Right atrium auricular region (tissue), 2 donors: ENCODE data around the gene RBM4. TPM values are rescaled to one million over a fixed set of nuclear protein-coding genes. Genes with fewer than 3 reads are reported as not detected.

Experiments
- DNase-seq: peaks from one replicate; pipeline ENCODE4 v3.0.0-alpha.2; 2019; ENCODE audit warnings: low spot score
- H3K27ac ChIP-seq, 2 donors: fragments of 200-600 bp; sonication (generic); 1 replicate in 1 of 2; 2 replicates in 1 of 2; pipeline ENCODE4 v1.5.1; 2016 to 2019
- H3K27me3 ChIP-seq, 2 donors: fragments of 200-600 bp; sonication (generic); one replicate each; pipeline versions ENCODE4 v1.5.1 to v1.6.0; 2017 to 2019
- H3K36me3 ChIP-seq: fragments of 200-600 bp; sonication (generic); one replicate; pipeline ENCODE4 v1.5.1; 2016
- H3K4me1 ChIP-seq, 2 donors: fragments of 200-600 bp; sonication (generic); one replicate each; pipeline versions ENCODE4 v1.5.1 to v1.6.0; 2017 to 2019
- H3K4me3 ChIP-seq, 2 donors: fragments of 200-600 bp; sonication (generic); 1 replicate in 1 of 2; 2 replicates in 1 of 2; pipeline ENCODE4 v1.5.1; 2017 to 2019; ENCODE audit warnings: mild to moderate bottlenecking in 1 of 2, moderate library complexity in 1 of 2
- H3K9me3 ChIP-seq, 2 donors: fragments of 200-600 bp; sonication (generic); one replicate each; pipeline ENCODE4 v1.5.1; 2019
- total RNA-seq, 2 donors: library from RNA; depleted of rRNA; stranded (reverse); fragments of >200 nt; gene quantifications; one replicate each; pipeline ENCODE4 v1.1.0, GENCODE V29; 2016
- TF ChIP-seq, protein P1 (sequence below), 2 donors: fragments of 200-600 bp; sonication (generic); IDR thresholded peaks; one replicate each; pipeline ENCODE4 v1.5.1; 2019; ENCODE audit warnings: antibody characterized with exemption in 2 of 2

RBM4 gene
- total RNA-seq, 2 donors from 2014 or later = 51.4 to 53.8 TPM

DNA sequence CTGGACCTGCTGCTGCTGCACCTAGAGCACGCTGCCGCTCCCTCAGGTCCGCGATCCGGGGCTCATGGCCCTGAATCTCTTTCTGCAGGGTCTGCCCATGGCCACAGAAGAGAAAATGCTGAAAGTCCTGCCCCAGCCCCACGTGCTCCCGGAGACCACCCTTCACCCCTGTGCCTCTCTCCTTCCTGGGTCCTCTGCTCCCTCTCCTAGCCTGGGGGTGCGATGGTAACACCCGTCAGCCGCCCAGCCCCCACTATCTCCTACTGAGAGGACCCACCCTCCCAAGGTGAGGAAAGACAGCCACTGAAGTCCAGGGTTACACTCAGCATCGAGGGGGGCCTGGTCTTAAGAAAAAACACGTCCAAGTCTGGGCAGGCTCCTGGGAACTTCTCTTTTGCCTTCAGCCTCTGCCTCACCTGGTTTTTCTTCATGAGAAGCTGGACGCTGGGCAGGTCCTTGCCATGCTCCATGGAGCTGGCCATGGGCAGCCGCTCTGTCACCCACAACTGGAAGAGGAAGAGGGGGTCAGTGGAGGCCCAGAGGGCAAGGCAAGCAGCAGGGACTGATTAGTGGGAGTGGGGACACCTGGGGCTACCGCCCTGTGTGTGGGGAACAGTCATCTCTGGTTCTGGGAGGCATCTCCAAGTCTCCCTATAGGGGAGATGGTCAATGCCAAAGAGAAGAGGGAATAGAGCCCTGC lies 55.0 kb downstream of the RBM4 start:
- Histone ChIP-seq H3K4me1 (no peaks in the 10 kb centered on the region), H3K4me3 (no peak overlapping the region), H3K27me3 (no peaks in the 10 kb centered on the region), H3K36me3 (no peaks in the 10 kb centered on the region), H3K27ac (no peak overlapping the region), H3K9me3 (no peaks in the 10 kb centered on the region)
- TF ChIP-seq, protein P1, sequence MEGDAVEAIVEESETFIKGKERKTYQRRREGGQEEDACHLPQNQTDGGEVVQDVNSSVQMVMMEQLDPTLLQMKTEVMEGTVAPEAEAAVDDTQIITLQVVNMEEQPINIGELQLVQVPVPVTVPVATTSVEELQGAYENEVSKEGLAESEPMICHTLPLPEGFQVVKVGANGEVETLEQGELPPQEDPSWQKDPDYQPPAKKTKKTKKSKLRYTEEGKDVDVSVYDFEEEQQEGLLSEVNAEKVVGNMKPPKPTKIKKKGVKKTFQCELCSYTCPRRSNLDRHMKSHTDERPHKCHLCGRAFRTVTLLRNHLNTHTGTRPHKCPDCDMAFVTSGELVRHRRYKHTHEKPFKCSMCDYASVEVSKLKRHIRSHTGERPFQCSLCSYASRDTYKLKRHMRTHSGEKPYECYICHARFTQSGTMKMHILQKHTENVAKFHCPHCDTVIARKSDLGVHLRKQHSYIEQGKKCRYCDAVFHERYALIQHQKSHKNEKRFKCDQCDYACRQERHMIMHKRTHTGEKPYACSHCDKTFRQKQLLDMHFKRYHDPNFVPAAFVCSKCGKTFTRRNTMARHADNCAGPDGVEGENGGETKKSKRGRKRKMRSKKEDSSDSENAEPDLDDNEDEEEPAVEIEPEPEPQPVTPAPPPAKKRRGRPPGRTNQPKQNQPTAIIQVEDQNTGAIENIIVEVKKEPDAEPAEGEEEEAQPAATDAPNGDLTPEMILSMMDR (IDR thresholded peaks at IDR 0.05) = no peak
- DNase-seq = no peak

DNA sequence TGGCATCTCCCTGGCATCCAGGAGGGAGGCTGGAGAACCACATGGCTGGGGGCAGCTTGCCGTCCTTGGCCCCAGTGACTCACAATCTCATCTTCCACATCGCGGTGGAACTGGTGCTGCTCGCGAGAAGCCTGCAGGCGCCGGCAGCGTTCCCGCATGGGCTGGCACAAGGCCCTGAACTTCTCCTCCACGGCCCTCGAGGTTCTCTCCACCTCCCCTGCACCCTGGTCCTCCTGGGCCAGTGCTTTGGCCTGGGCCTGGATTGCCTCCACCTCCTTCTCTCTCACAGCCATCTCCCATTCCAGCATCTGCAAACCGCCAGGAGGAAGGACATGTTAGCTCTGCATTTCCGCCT lies 55.5 kb downstream of the RBM4 start:
- Histone ChIP-seq H3K9me3 (no peaks in the 10 kb centered on the region), H3K27ac (no peak overlapping the region), H3K27me3 (no peaks in the 10 kb centered on the region), H3K4me3 (no peak overlapping the region), H3K36me3 (no peaks in the 10 kb centered on the region), H3K4me1 (no peaks in the 10 kb centered on the region)
- TF ChIP-seq, protein P1 (IDR thresholded peaks at IDR 0.05) = no peak
- DNase-seq = no peak

DNA sequence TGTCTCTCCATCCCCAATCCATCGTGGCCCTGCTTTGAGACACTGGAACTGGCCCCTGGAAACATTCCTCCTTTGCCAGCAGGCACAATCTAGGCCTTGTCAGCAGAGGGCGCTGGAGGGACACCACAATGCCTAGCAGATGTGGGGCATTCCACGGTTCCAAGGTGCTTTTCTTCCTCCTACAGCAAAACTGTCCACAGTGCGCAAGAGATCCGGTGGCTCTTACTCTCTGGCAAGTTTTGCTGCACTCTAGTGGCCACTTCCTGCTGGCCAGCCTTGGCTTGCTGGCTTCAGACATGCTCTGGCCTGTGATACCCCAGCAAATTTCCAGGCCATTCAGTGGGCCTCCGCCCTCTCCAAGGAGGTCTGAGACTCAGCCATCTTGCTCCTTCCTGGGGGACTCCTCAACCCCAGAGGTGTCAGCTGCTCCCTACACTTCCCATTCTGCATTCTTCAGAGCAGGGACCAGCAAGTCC lies 56.3 kb downstream of the RBM4 start:
- Histone ChIP-seq H3K36me3 (no peaks in the 10 kb centered on the region), H3K27ac (peak overlapping the region in 1 of 2 donors; percentile 10), H3K4me1 (no peaks in the 10 kb centered on the region), H3K4me3 (no peak overlapping the region), H3K9me3 (peaks cover 0 to 6% of the 10 kb centered on the region in 2 donors), H3K27me3 (no peaks in the 10 kb centered on the region)
- DNase-seq = peak; percentile 92
- TF ChIP-seq, protein P1 (IDR thresholded peaks at IDR 0.05) = peak; percentile 79 to 93

Other genes with a start within 250 kb of the RBM4 start
- under 1 TPM in 1 of 2 donors, not detected in 1; 0.19 TPM for gene NPAS4, start 217.7 kb upstream of the RBM4 start, total RNA-seq
- 10 to 100 TPM; 33.1 to 54.4 TPM for gene MRPL11, start 199.9 kb upstream of the RBM4 start, total RNA-seq
- gene PELI3, start 171.8 kb upstream of the RBM4 start, total RNA-seq = 10 to 100 TPM; 12.7 to 20.7 TPM
- gene DPP3, start 158.3 kb upstream of the RBM4 start, total RNA-seq = 10 to 100 TPM in 1 of 2 donors, 1 to 10 TPM in 1; 8.2 to 11.1 TPM
- gene BBS1, start 128.1 kb upstream of the RBM4 start, total RNA-seq = 10 to 100 TPM; 37.0 to 38.7 TPM
- 10 to 100 TPM; 10.9 to 16.5 TPM for gene ZDHHC24, start 92.7 kb upstream of the RBM4 start, total RNA-seq
- gene ACTN3, start 91.8 kb upstream of the RBM4 start, total RNA-seq = not detected
- gene CTSF, start 70.1 kb upstream of the RBM4 start, total RNA-seq = 100 to 1,000 TPM in 1 of 2 donors, 10 to 100 TPM in 1; 79.1 to 124 TPM
- under 1 TPM; 0.26 to 0.86 TPM for gene CCDC87, start 45.6 kb upstream of the RBM4 start, total RNA-seq
- gene CCS, start 45.5 kb upstream of the RBM4 start, total RNA-seq = 10 to 100 TPM; 13.8 to 18.6 TPM
- 10 to 100 TPM; 27.5 to 34.3 TPM for gene RBM14, start 22.1 kb upstream of the RBM4 start, total RNA-seq
- 1 to 10 TPM; 9.0 to 9.7 TPM for gene RBM4B, start 39.2 kb downstream of the RBM4 start, total RNA-seq
- gene SPTBN2, start 90.5 kb downstream of the RBM4 start, total RNA-seq = 1 to 10 TPM; 3.3 to 7.7 TPM
- 1 to 10 TPM; 6.4 to 8.1 TPM for gene RCE1, start 204.7 kb downstream of the RBM4 start, total RNA-seq
- gene LRFN4, start 218.4 kb downstream of the RBM4 start, total RNA-seq = 10 to 100 TPM in 1 of 2 donors, 1 to 10 TPM in 1; 8.6 to 13.2 TPM